GM23338 (cell line): ENCODE data around the gene ROPN1L.

ENCODE experiments used
- CREB1 ChIP-seq: fragments of 250-450 bp; sonication (Bioruptor Pico); IDR thresholded peaks from 2 replicates; pipeline ENCODE4 v1.5.0; 2020; ENCODE audit warnings: low read depth, mild to moderate bottlenecking, moderate library complexity
- EZH2 ChIP-seq: fragments of 200-600 bp; sonication (generic); IDR thresholded peaks from one replicate; pipeline ENCODE4 v1.8.0; 2017; ENCODE audit warnings: antibody characterized with exemption, mild to moderate bottlenecking, low read depth; ENCODE audit not compliant: unreplicated experiment
- EZH2phosphoT487 ChIP-seq: fragments of 200-600 bp; sonication (generic); IDR thresholded peaks from one replicate; pipeline ENCODE4 v1.8.1; 2018; ENCODE audit warnings: antibody characterized with exemption; ENCODE audit not compliant: unreplicated experiment
- NANOG ChIP-seq: IDR thresholded peaks from 2 replicates; pipeline ENCODE4 v1.6.1; 2016; ENCODE audit warnings: antibody characterized with exemption, borderline replicate concordance
- POLR2AphosphoS5 ChIP-seq: IDR thresholded peaks from 2 replicates; pipeline ENCODE4 v1.6.1; 2016; ENCODE audit warnings: antibody characterized with exemption, low read depth
- STAT1 ChIP-seq: IDR thresholded peaks from one replicate; pipeline ENCODE4 v1.6.1; 2016; ENCODE audit warnings: antibody characterized with exemption; ENCODE audit not compliant: unreplicated experiment
- ZNF114 ChIP-seq: fragments of 250-450 bp; sonication (Bioruptor Pico); IDR thresholded peaks from 2 replicates; pipeline ENCODE4 v1.5.0; 2020; ENCODE audit warnings: mild to moderate bottlenecking, moderate library complexity
- TF ChIP-seq, protein P1 (sequence below), 2 experiments: fragments of 200-600 bp in 1 of 2; sonication (generic) in 1 of 2; conservative IDR thresholded peaks; 2 replicates each; pipeline versions ENCODE4 v1.5.1 to v1.6.1; 2016 to 2017; ENCODE audit warnings: antibody characterized with exemption in 2 of 2, low read depth in 2 of 2, mild to moderate bottlenecking in 2 of 2, moderate library complexity in 1 of 2
- TF ChIP-seq, protein P2 (sequence below): IDR thresholded peaks from 2 replicates; pipeline ENCODE4 v1.6.1; 2016; ENCODE audit warnings: antibody characterized with exemption
- TF ChIP-seq, protein P3 (sequence below): IDR thresholded peaks from one replicate; pipeline ENCODE4 v1.6.1; 2018; ENCODE audit warnings: antibody characterized with exemption; ENCODE audit not compliant: unreplicated experiment

DNA sequence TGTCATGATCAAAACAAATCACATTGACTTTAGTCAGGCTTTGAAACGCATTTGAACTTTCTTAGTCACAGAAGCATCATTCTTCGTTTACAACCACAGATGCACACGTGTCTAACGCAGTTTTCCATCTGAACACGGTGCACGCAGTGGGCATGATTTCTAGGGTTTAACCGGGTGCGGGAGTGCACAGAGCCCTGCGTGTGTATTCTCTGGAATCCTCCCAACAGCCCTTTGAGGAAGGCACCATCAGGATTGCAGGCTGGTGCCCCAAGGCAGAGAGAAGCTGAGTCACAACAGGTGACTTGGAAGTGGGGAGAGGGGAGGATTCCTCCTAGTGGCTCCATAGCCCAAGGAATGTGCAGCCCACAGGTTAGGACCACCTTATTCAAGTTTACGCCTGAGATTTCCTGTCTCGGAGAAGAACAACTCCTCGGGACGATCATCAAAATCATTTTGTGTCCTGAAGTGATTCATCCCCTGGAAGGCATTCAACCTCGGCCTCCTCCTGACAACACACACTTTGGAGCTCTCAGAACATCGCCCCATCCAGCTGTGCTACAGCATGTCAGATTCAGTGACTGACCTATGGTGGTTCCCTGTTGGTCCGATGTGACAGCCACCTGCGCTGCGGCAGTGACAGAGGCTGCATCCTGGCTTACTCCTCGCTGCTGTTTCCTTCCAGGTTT lies 13.1 kb downstream of the ROPN1L start:
- TF ChIP-seq, protein P1, sequence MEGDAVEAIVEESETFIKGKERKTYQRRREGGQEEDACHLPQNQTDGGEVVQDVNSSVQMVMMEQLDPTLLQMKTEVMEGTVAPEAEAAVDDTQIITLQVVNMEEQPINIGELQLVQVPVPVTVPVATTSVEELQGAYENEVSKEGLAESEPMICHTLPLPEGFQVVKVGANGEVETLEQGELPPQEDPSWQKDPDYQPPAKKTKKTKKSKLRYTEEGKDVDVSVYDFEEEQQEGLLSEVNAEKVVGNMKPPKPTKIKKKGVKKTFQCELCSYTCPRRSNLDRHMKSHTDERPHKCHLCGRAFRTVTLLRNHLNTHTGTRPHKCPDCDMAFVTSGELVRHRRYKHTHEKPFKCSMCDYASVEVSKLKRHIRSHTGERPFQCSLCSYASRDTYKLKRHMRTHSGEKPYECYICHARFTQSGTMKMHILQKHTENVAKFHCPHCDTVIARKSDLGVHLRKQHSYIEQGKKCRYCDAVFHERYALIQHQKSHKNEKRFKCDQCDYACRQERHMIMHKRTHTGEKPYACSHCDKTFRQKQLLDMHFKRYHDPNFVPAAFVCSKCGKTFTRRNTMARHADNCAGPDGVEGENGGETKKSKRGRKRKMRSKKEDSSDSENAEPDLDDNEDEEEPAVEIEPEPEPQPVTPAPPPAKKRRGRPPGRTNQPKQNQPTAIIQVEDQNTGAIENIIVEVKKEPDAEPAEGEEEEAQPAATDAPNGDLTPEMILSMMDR (conservative IDR thresholded peaks at IDR 0.05; ENCODE audit: low read depth in 2 of 2), result no peak
- TF ChIP-seq EZH2phosphoT487 (no peak), CREB1 (CRISPR knock-in tag) (no peak), EZH2 (no peak), ZNF114 (CRISPR knock-in tag) (no peak), STAT1 (no peak), NANOG (no peak), POLR2AphosphoS5 (no peak)
- TF ChIP-seq, protein P2, sequence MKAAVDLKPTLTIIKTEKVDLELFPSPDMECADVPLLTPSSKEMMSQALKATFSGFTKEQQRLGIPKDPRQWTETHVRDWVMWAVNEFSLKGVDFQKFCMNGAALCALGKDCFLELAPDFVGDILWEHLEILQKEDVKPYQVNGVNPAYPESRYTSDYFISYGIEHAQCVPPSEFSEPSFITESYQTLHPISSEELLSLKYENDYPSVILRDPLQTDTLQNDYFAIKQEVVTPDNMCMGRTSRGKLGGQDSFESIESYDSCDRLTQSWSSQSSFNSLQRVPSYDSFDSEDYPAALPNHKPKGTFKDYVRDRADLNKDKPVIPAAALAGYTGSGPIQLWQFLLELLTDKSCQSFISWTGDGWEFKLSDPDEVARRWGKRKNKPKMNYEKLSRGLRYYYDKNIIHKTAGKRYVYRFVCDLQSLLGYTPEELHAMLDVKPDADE, result no peak
- TF ChIP-seq, protein P3, sequence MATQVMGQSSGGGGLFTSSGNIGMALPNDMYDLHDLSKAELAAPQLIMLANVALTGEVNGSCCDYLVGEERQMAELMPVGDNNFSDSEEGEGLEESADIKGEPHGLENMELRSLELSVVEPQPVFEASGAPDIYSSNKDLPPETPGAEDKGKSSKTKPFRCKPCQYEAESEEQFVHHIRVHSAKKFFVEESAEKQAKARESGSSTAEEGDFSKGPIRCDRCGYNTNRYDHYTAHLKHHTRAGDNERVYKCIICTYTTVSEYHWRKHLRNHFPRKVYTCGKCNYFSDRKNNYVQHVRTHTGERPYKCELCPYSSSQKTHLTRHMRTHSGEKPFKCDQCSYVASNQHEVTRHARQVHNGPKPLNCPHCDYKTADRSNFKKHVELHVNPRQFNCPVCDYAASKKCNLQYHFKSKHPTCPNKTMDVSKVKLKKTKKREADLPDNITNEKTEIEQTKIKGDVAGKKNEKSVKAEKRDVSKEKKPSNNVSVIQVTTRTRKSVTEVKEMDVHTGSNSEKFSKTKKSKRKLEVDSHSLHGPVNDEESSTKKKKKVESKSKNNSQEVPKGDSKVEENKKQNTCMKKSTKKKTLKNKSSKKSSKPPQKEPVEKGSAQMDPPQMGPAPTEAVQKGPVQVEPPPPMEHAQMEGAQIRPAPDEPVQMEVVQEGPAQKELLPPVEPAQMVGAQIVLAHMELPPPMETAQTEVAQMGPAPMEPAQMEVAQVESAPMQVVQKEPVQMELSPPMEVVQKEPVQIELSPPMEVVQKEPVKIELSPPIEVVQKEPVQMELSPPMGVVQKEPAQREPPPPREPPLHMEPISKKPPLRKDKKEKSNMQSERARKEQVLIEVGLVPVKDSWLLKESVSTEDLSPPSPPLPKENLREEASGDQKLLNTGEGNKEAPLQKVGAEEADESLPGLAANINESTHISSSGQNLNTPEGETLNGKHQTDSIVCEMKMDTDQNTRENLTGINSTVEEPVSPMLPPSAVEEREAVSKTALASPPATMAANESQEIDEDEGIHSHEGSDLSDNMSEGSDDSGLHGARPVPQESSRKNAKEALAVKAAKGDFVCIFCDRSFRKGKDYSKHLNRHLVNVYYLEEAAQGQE, result no peak
